ENCODE data around the gene ACVR2A. TPM values are rescaled to one million over a fixed set of nuclear protein-coding genes. Genes with fewer than 3 reads are reported as not detected.

The ACVR2A gene
- total RNA-seq, 4 donors from 2014 or later = 17.4 to 42.4 (median 28.0) TPM

GRCh38 chr2:147829106-147829505, 15.7 kb upstream of the ACVR2A start:
- Histone ChIP-seq H3K27me3 (no peaks in the 10 kb centered on the region), H3K27ac (replicated peaks in 1 of 4) (no peak overlapping the region), H3K9me3 (peaks cover 0 to 10% (median 7%) of the 10 kb centered on the region in 4 donors), H3K4me1 (peaks cover 0 to 4% (median 0%) of the 10 kb centered on the region in 4 donors), H3K36me3 (no peaks in the 10 kb centered on the region), H3K4me3 (no peak overlapping the region)
- DNase-seq (ENCODE audit: extremely low spot score) = no peak
- TF ChIP-seq POLR2A (IDR thresholded peaks at IDR 0.05; ENCODE audit: low read depth) = no peak
- no peak for TF ChIP-seq CTCF (IDR thresholded peaks at IDR 0.05)
- TF ChIP-seq POLR2AphosphoS5 (IDR thresholded peaks at IDR 0.05) = no peak
- TF ChIP-seq EP300 (IDR thresholded peaks at IDR 0.05) = no peak
- intact Hi-C loops (cut with DNase I) = no loop called here

- Histone ChIP-seq H3K4me1 (no peaks in the 10 kb centered on the region), H3K27ac (replicated peaks in 1 of 4) (no peak overlapping the region), H3K27me3 (no peaks in the 10 kb centered on the region), H3K4me3 (no peak overlapping the region), H3K9me3 (no peaks in the 10 kb centered on the region), H3K36me3 (no peaks in the 10 kb centered on the region)
- intact Hi-C loops (cut with DNase I) = no loop called here
- DNase-seq (ENCODE audit: extremely low spot score) = no peak
- TF ChIP-seq POLR2AphosphoS5 (IDR thresholded peaks at IDR 0.05) (no peak), EP300 (IDR thresholded peaks at IDR 0.05) (no peak), POLR2A (IDR thresholded peaks at IDR 0.05; ENCODE audit: low read depth) (no peak), CTCF (IDR thresholded peaks at IDR 0.05) (no peak)
- WGBS = 86% methylated on average over 2 of the region's 2 CpGs
Measured at GRCh38 chr2:147836099-147836498, 8.7 kb upstream of the ACVR2A start.

GRCh38 chr2:147843391-147843863, 1.4 kb upstream of the ACVR2A start:
- H3K9me3 ChIP-seq = no peaks in the 10 kb centered on the region
- peak overlapping the region; percentile 81 to 90 (median 82) for H3K4me3 ChIP-seq
- WGBS = 2% methylated on average over 18 of the region's 18 CpGs
- H3K27ac ChIP-seq (replicated peaks in 1 of 4) = peak overlapping the region; percentile 97 to 99 (median 98)
- no peak for DNase-seq (ENCODE audit: extremely low spot score)
- peaks cover 12 to 34% (median 31%) of the 10 kb centered on the region in 4 donors for H3K4me1 ChIP-seq
- intact Hi-C loops (cut with DNase I) = no loop called here
- H3K27me3 ChIP-seq = no peaks in the 10 kb centered on the region
- no peaks in the 10 kb centered on the region for H3K36me3 ChIP-seq
- TF ChIP-seq POLR2A (IDR thresholded peaks at IDR 0.05; ENCODE audit: low read depth) (no peak), EP300 (IDR thresholded peaks at IDR 0.05) (no peak), POLR2AphosphoS5 (IDR thresholded peaks at IDR 0.05) (no peak), CTCF (IDR thresholded peaks at IDR 0.05) (no peak)

- peaks cover 12 to 37% (median 34%) of the 10 kb centered on the region in 4 donors for H3K4me1 ChIP-seq
- intact Hi-C loops (cut with DNase I) = no loop called here
- no peaks in the 10 kb centered on the region for H3K36me3 ChIP-seq
- peak overlapping the region; percentile 81 to 90 (median 82) for H3K4me3 ChIP-seq
- TF ChIP-seq POLR2AphosphoS5 (IDR thresholded peaks at IDR 0.05) = peak; percentile 53 to 76
- no peak for TF ChIP-seq EP300 (IDR thresholded peaks at IDR 0.05)
- TF ChIP-seq CTCF (IDR thresholded peaks at IDR 0.05) = peak; percentile 37 to 43 (median 41)
- no peak for TF ChIP-seq POLR2A (IDR thresholded peaks at IDR 0.05; ENCODE audit: low read depth)
- H3K9me3 ChIP-seq = no peaks in the 10 kb centered on the region
- WGBS = under 1% methylated on average over 59 of the region's 113 CpGs
- H3K27ac ChIP-seq (replicated peaks in 1 of 4) = peak overlapping the region; percentile 97 to 99 (median 98)
- DNase-seq (ENCODE audit: extremely low spot score) = peak; percentile 97
- H3K27me3 ChIP-seq = no peaks in the 10 kb centered on the region
Measured at GRCh38 chr2:147843864-147844696, 749 bp upstream of the ACVR2A start.
